C4-2B (cell line): ENCODE measurements around the gene MKI67.

ENCODE experiments used
- ZFX ChIP-seq: fragments of 450-650 bp; IDR thresholded peaks from 2 replicates; pipeline ENCODE4 v1.6.1; 2017
- TF ChIP-seq, protein P1 (sequence below): fragments of 450-650 bp; conservative IDR thresholded peaks from 2 replicates; pipeline ENCODE4 v1.5.1; 2017; ENCODE audit warnings: mild to moderate bottlenecking

DNA sequence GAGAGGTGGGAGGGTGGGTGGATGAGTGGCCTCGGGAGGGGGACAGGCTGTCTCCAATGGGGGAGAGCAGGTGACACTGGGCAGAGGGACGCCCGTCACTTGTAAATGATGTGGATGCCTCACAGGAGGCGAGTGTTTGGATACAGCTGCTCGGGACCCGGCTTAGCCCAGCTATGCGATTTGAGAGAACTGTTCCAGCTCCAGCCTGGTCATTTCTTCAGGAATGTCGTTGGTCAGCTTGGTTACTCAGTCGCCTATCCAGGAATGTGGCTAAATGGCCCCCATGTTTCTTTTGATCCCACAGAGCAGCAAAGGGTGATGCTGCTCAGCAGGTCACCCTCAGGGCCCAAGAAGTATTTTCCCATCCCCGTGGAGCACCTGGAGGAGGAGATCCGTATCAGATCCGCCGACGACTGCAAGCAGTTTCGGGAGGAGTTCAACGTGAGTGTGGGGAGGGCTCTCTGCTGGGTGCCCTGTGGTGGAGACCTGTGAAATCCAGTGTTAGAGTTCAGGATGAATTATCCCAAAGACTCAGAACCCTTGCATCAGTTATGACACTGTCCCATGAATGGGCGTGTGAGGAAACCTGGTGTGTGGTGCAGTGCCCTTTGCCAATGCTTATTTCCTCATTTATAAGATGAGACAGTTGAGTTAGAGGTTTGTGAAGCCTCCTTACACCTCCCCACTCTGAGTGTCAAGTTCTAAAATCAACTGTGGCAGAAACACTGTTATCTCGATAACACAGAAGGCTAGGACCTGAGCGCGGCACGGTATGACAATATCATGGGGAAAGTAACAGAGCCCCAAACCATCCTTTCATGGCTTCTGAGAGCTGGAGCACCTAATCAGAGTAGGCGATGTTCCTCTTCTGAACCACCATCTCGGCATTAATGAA is 76.8 kb downstream of the MKI67 start:
- TF ChIP-seq, protein P1, sequence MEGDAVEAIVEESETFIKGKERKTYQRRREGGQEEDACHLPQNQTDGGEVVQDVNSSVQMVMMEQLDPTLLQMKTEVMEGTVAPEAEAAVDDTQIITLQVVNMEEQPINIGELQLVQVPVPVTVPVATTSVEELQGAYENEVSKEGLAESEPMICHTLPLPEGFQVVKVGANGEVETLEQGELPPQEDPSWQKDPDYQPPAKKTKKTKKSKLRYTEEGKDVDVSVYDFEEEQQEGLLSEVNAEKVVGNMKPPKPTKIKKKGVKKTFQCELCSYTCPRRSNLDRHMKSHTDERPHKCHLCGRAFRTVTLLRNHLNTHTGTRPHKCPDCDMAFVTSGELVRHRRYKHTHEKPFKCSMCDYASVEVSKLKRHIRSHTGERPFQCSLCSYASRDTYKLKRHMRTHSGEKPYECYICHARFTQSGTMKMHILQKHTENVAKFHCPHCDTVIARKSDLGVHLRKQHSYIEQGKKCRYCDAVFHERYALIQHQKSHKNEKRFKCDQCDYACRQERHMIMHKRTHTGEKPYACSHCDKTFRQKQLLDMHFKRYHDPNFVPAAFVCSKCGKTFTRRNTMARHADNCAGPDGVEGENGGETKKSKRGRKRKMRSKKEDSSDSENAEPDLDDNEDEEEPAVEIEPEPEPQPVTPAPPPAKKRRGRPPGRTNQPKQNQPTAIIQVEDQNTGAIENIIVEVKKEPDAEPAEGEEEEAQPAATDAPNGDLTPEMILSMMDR: no peak
- TF ChIP-seq ZFX: no peak
